Activated T-helper 1 cell treated with Interleukin-2 at 50 U/mL for 16 hours (primary cell): Measurements from ENCODE around the gene GRIN2D.

Source experiments
- DNase-seq: peaks from one replicate; pipeline ENCODE4 v3.0.0-alpha.2; 2020; ENCODE audit warnings: low read depth

Gene GRIN2D

GRCh38 chr19:48398102-48398374 is 4.6 kb downstream of the GRIN2D start:
- no peak for DNase-seq

GRCh38 chr19:48398375-48399235 is 5.1 kb downstream of the GRIN2D start:
- DNase-seq, result peak; percentile 82

- no peak for DNase-seq
Measured at GRCh38 chr19:48400018-48400742, 6.7 kb downstream of the GRIN2D start.

GRCh38 chr19:48401287-48401686 is 7.8 kb downstream of the GRIN2D start:
- no peak for DNase-seq

GRCh38 chr19:48403606-48404005 is 10.1 kb downstream of the GRIN2D start:
- DNase-seq, result no peak

GRCh38 chr19:48405010-48405659 is 11.7 kb downstream of the GRIN2D start:
- no peak for DNase-seq

- DNase-seq, result no peak
Measured at GRCh38 chr19:48405850-48406249, 12.4 kb downstream of the GRIN2D start.

GRCh38 chr19:48413879-48414587 is 20.6 kb downstream of the GRIN2D start:
- no peak for DNase-seq

- peak; percentile 45 for DNase-seq
Measured at GRCh38 chr19:48415395-48415794, 21.9 kb downstream of the GRIN2D start.

GRCh38 chr19:48415806-48416221 is 22.3 kb downstream of the GRIN2D start:
- no peak for DNase-seq

GRCh38 chr19:48417421-48417820 is 24.0 kb downstream of the GRIN2D start:
- no peak for DNase-seq

GRCh38 chr19:48418317-48419064 is 25.0 kb downstream of the GRIN2D start:
- DNase-seq, result no peak

- DNase-seq, result peak; percentile 52
Measured at GRCh38 chr19:48419158-48419920, 25.9 kb downstream of the GRIN2D start.

- no peak for DNase-seq
Measured at GRCh38 chr19:48421548-48421947, 28.1 kb downstream of the GRIN2D start.

- DNase-seq, result no peak
Measured at GRCh38 chr19:48424694-48425219, 31.3 kb downstream of the GRIN2D start.

- DNase-seq, result no peak
Measured at GRCh38 chr19:48428670-48429069, 35.2 kb downstream of the GRIN2D start.

GRCh38 chr19:48433337-48433736 is 39.9 kb downstream of the GRIN2D start:
- DNase-seq, result no peak

- no peak for DNase-seq
Measured at GRCh38 chr19:48436586-48436985, 43.1 kb downstream of the GRIN2D start.

- DNase-seq, result no peak
Measured at GRCh38 chr19:48441360-48442050, 48.0 kb downstream of the GRIN2D start.
